ENCODE results near the gene AJAP1.

GRCh38 chr1:4692437-4692836 is 38.0 kb downstream of the AJAP1 start:
- TF ChIP-seq CTCF (IDR thresholded peaks at IDR 0.05; ENCODE audit: low read depth, low read length) (no peak), POLR2A (IDR thresholded peaks at IDR 0.05; ENCODE audit: extremely low read depth, insufficient read length) (no peak), MAX (IDR thresholded peaks at IDR 0.05; ENCODE audit: low read depth, low read length) (no peak), MYC (IDR thresholded peaks at IDR 0.05; ENCODE audit: low read depth, low read length) (no peak)
